Testis (tissue), 5 donors: ENCODE data around the gene OR6C4. TPM values are rescaled to one million over a fixed set of nuclear protein-coding genes. Genes with fewer than 3 reads are reported as not detected.
"Not testable (repeated sequence)": the region's sequence is repeated elsewhere in the genome, so short reads cannot be mapped to it uniquely, and the experiment has no call there.

Experiments used
- DNase-seq: peaks from one replicate; pipeline ENCODE4 v3.0.0-alpha.2; 2019
- H3K27ac ChIP-seq, 2 donors: fragments of 200-600 bp; sonication (generic); one replicate each; pipeline ENCODE4 v1.5.1; 2019
- H3K27me3 ChIP-seq: fragments of 200-600 bp; sonication (generic); one replicate; pipeline ENCODE4 v1.5.1; 2019
- H3K36me3 ChIP-seq: fragments of 200-600 bp; sonication (generic); one replicate; pipeline ENCODE4 v1.5.1; 2017; ENCODE audit warnings: low read depth; ENCODE audit errors: missing control alignments
- H3K4me1 ChIP-seq: fragments of 200-600 bp; sonication (generic); one replicate; pipeline ENCODE4 v1.5.1; 2019
- H3K4me3 ChIP-seq, 2 donors: fragments of 200-600 bp; sonication (generic); one replicate each; pipeline ENCODE4 v1.5.1; 2017 to 2019
- H3K9me3 ChIP-seq: fragments of 200-600 bp; sonication (generic); one replicate; pipeline ENCODE4 v1.5.1; 2017
- CTCF ChIP-seq, 3 experiments: fragments of 450-650 bp in 2 of 3; fragments of 200-600 bp in 1 of 3; sonication (generic) in 1 of 3; IDR thresholded peaks; one replicate each; pipeline ENCODE4 v1.5.1; 2016 to 2019; ENCODE audit warnings: antibody characterized with exemption in 3 of 3, mild to moderate bottlenecking in 2 of 3, moderate library complexity in 1 of 3
- POLR2A ChIP-seq: fragments of 450-650 bp; IDR thresholded peaks from one replicate; pipeline ENCODE4 v1.6.1; 2017; ENCODE audit warnings: antibody characterized with exemption, mild to moderate bottlenecking, moderate library complexity
- WGBS, 2 donors: methylation state at CpG; one replicate each; pipeline ENCODE4 v1.1.5; 2018; 5-methylcytosine and 5-hydroxymethylcytosine counted together
- intact Hi-C: fragments of 100-400 bp; cut with DNase I; formaldehyde crosslinking; loops from one replicate; pipeline ENCODE4 v1.15.1; 2023; ENCODE audit warnings: low total_unique reads
- long read RNA-seq, 2 donors: transcript quantifications; one replicate each; lab custom pipeline, GENCODE V29; 2026
- polyA plus RNA-seq: library from polyadenylated mRNA; stranded (reverse); fragments of 350-450 nt; fragmentation: Illumina TruSeq; extraction: RNeasy Lipid Tissue Mini Kit (QIAGEN cat#74804); gene quantifications from one replicate; pipeline ENCODE4 v1.2.3, GENCODE V29; 2014; ENCODE audit warnings: low read depth, low replicate concordance; ENCODE audit not compliant: insufficient read depth
- total RNA-seq, 2 donors: library from RNA; depleted of rRNA; stranded (reverse); fragments of >200 nt; gene quantifications; one replicate each; pipeline ENCODE4 v1.2.3, GENCODE V29; 2016

The OR6C4 gene
- not detected for total RNA-seq
- not detected for polyA plus RNA-seq
- long read RNA-seq, donor 1: 0 reads
- long read RNA-seq, donor 2: 0 reads

GRCh38 chr12:55549302-55549701, at the start of gene OR6C4:
Gene OR6C4 (plus strand): TSS chr12:55549602. CDS start chr12:55551227, 1,625 bp downstream.
- Histone ChIP-seq H3K27ac (no peak within 1 kb of the TSS), H3K27me3 (no peaks in the 10 kb centered on the region), H3K4me3 (no peak within 1 kb of the TSS), H3K36me3 (no peaks in the 10 kb centered on the region), H3K9me3 (no peaks in the 10 kb centered on the region), H3K4me1 (no peaks in the 10 kb centered on the region)
- no peak for TF ChIP-seq CTCF (IDR thresholded peaks at IDR 0.05)
- TF ChIP-seq POLR2A: no peak
- WGBS, 2 donors: 36 to 53% methylated on average over 2 of the region's 2 CpGs
- intact Hi-C loops: no loop called here
- DNase-seq: no peak

GRCh38 chr12:55499810-55500252, 49.6 kb upstream of the OR6C4 start:
- no peak overlapping the region for H3K4me3 ChIP-seq
- H3K9me3 ChIP-seq: no peaks in the 10 kb centered on the region
- DNase-seq: peak; percentile 67
- WGBS, 2 donors: 19 to 26% methylated on average over 2 of the region's 2 CpGs
- no peak for TF ChIP-seq CTCF (IDR thresholded peaks at IDR 0.05)
- TF ChIP-seq POLR2A: no peak
- intact Hi-C loops: no loop called here
- H3K27me3 ChIP-seq: no peaks in the 10 kb centered on the region
- H3K4me1 ChIP-seq: peaks cover 8% of the 10 kb centered on the region
- H3K27ac ChIP-seq: peak overlapping the region; percentile 68 to 69
- H3K36me3 ChIP-seq: no peaks in the 10 kb centered on the region

- Histone ChIP-seq H3K27ac (no peak overlapping the region), H3K27me3 (no peaks in the 10 kb centered on the region), H3K4me3 (no peak overlapping the region), H3K4me1 (peaks cover 4% of the 10 kb centered on the region), H3K36me3 (no peaks in the 10 kb centered on the region), H3K9me3 (no peaks in the 10 kb centered on the region)
- WGBS, 2 donors: 46 to 55% methylated on average over 2 of the region's 2 CpGs
- intact Hi-C loops: no loop called here
- DNase-seq: no peak
- TF ChIP-seq POLR2A (no peak), CTCF (IDR thresholded peaks at IDR 0.05) (no peak)
Observed at GRCh38 chr12:55501601-55502000, 47.8 kb upstream of the OR6C4 start.

GRCh38 chr12:55515696-55516095, 33.7 kb upstream of the OR6C4 start:
- H3K4me3 ChIP-seq: no peak overlapping the region
- no peaks in the 10 kb centered on the region for H3K27me3 ChIP-seq
- peak in 1 of 3 experiments; percentile 8 for TF ChIP-seq CTCF (IDR thresholded peaks at IDR 0.05)
- no peak for TF ChIP-seq POLR2A
- H3K36me3 ChIP-seq: no peaks in the 10 kb centered on the region
- WGBS, 2 donors: 63 to 77% methylated on average over 1 of the region's 1 CpG
- no peak for DNase-seq
- intact Hi-C loops: no loop called here
- H3K9me3 ChIP-seq: no peaks in the 10 kb centered on the region
- H3K4me1 ChIP-seq: no peaks in the 10 kb centered on the region
- no peak overlapping the region for H3K27ac ChIP-seq

- no peaks in the 10 kb centered on the region for H3K27me3 ChIP-seq
- no peak for TF ChIP-seq POLR2A
- TF ChIP-seq CTCF (IDR thresholded peaks at IDR 0.05): no peak
- intact Hi-C loops: no loop called here
Observed at GRCh38 chr12:55516391-55516790, 33.0 kb upstream of the OR6C4 start.

GRCh38 chr12:55548235-55548634, 1.2 kb upstream of the OR6C4 start:
- H3K36me3 ChIP-seq, H3K4me1 ChIP-seq, H3K4me3 ChIP-seq, H3K9me3 ChIP-seq, H3K27me3 ChIP-seq, H3K27ac ChIP-seq, DNase-seq, intact Hi-C loops: not testable (repeated sequence)
- WGBS, 2 donors: 63 to 70% methylated on average over 2 of the region's 2 CpGs

More at GRCh38 chr12:55516391-55516790, 33.0 kb upstream of the OR6C4 start:
- H3K27ac ChIP-seq: no peak overlapping the region
- no peaks in the 10 kb centered on the region for H3K36me3 ChIP-seq
- H3K4me1 ChIP-seq: no peaks in the 10 kb centered on the region
- H3K9me3 ChIP-seq: no peaks in the 10 kb centered on the region
- no peak for DNase-seq
- H3K4me3 ChIP-seq: no peak overlapping the region
